ENCODE data around the gene PRKAR1A.

PRKAR1A gene

GRCh38 chr17:68600067-68600930 is 88.1 kb downstream of the PRKAR1A start:
- DNase-seq (ENCODE audit: low read depth in 2 of 2): no peak

Data from stimulated activated CD8-positive, alpha-beta memory T cell treated with anti-CD3 and anti-CD28 coated beads, Interleukin-2, amount 100 ng/mL, for 1 hour (primary cell).